Endothelial cell (in vitro differentiated cells): Measurements from ENCODE around the gene BACH2. TPM values are rescaled to one million over a fixed set of nuclear protein-coding genes. Genes with fewer than 3 reads are reported as not detected.

Experiments used
- DNase-seq: peaks from one replicate; pipeline ENCODE4 v3.0.0; 2021; ENCODE audit warnings: low spot score
- H3K27ac Mint-ChIP-seq: one replicate; pipeline ENCODE4 v1.8.0; 2021; ENCODE audit warnings: mixed read lengths, inconsistent platforms; ENCODE audit not compliant: unreplicated experiment
- H3K27me3 Mint-ChIP-seq: one replicate; pipeline ENCODE4 v1.8.0; 2021; ENCODE audit warnings: mild to moderate bottlenecking, moderate library complexity, mixed read lengths, inconsistent platforms; ENCODE audit not compliant: unreplicated experiment
- H3K36me3 Mint-ChIP-seq: one replicate; pipeline ENCODE4 v1.8.0; 2021; ENCODE audit warnings: mild to moderate bottlenecking, low read depth, mixed read lengths, inconsistent platforms; ENCODE audit not compliant: unreplicated experiment
- H3K4me1 Mint-ChIP-seq: one replicate; pipeline ENCODE4 v1.8.0; 2021; ENCODE audit warnings: mild to moderate bottlenecking, mixed read lengths, inconsistent platforms; ENCODE audit not compliant: unreplicated experiment
- H3K4me3 Mint-ChIP-seq: one replicate; pipeline ENCODE4 v1.8.0; 2021; ENCODE audit warnings: mild to moderate bottlenecking, mixed read lengths, inconsistent platforms; ENCODE audit not compliant: unreplicated experiment
- H3K9me3 Mint-ChIP-seq: one replicate; pipeline ENCODE4 v1.8.0; 2021; ENCODE audit warnings: mixed read lengths, inconsistent platforms; ENCODE audit not compliant: unreplicated experiment
- CTCF ChIP-seq: fragments of 200-600 bp; sonication (generic); IDR thresholded peaks from one replicate; pipeline ENCODE4 v1.5.0; 2021; ENCODE audit warnings: antibody characterized with exemption; ENCODE audit not compliant: unreplicated experiment
- total RNA-seq: library from RNA; stranded (reverse); fragmentation: NEBNext Ultra II Directional; extraction: Animal tissue kit (Norgen Biotek cat#: 25700); gene quantifications from one replicate; pipeline ENCODE4 v1.2.1, GENCODE V29; 2021; ENCODE audit not compliant: unreplicated experiment

The BACH2 gene
- total RNA-seq, 1 donor from 2014 or later: 3.9 TPM

- H3K36me3 Mint-ChIP-seq: no peaks in the 10 kb centered on the region
- H3K4me1 Mint-ChIP-seq: peaks cover 9% of the 10 kb centered on the region
- H3K27me3 Mint-ChIP-seq: peaks cover 6% of the 10 kb centered on the region
- TF ChIP-seq CTCF: no peak
- no peaks in the 10 kb centered on the region for H3K9me3 Mint-ChIP-seq
- no peak for DNase-seq
- no peak overlapping the region for H3K4me3 Mint-ChIP-seq
- peak overlapping the region; percentile 50 for H3K27ac Mint-ChIP-seq
Measured at GRCh38 chr6:90008189-90008907, 288.3 kb downstream of the BACH2 start.

- Mint-ChIP-seq H3K27ac (no peak overlapping the region), H3K4me3 (no peak overlapping the region), H3K9me3 (no peaks in the 10 kb centered on the region), H3K36me3 (no peaks in the 10 kb centered on the region), H3K27me3 (no peaks in the 10 kb centered on the region), H3K4me1 (peaks cover 9% of the 10 kb centered on the region)
- no peak for TF ChIP-seq CTCF
- no peak for DNase-seq
Measured at GRCh38 chr6:90005048-90005827, 291.4 kb downstream of the BACH2 start.

GRCh38 chr6:90004511-90004910 lies 292.1 kb downstream of the BACH2 start:
- Mint-ChIP-seq H3K4me3 (no peak overlapping the region), H3K9me3 (no peaks in the 10 kb centered on the region), H3K27me3 (no peaks in the 10 kb centered on the region), H3K27ac (no peak overlapping the region), H3K4me1 (peaks cover 9% of the 10 kb centered on the region), H3K36me3 (no peaks in the 10 kb centered on the region)
- no peak for TF ChIP-seq CTCF
- no peak for DNase-seq

GRCh38 chr6:90003941-90004340 lies 292.7 kb downstream of the BACH2 start:
- H3K4me3 Mint-ChIP-seq: no peak overlapping the region
- TF ChIP-seq CTCF: no peak
- no peaks in the 10 kb centered on the region for H3K27me3 Mint-ChIP-seq
- H3K4me1 Mint-ChIP-seq: peaks cover 6% of the 10 kb centered on the region
- no peaks in the 10 kb centered on the region for H3K9me3 Mint-ChIP-seq
- H3K36me3 Mint-ChIP-seq: no peaks in the 10 kb centered on the region
- DNase-seq: no peak
- H3K27ac Mint-ChIP-seq: no peak overlapping the region
